GM19468 (cell line): ENCODE results near the gene GRIK5.

Experiments
- ATAC-seq: cut with Tn5 transposase; IDR thresholded peaks from one replicate; pipeline ENCODE4 v1.9.1; 2021; ENCODE audit warnings: mild to moderate bottlenecking, moderate library complexity, moderate number of reproducible peaks; ENCODE audit not compliant: unreplicated experiment; ENCODE audit errors: extremely low read depth

Gene GRIK5

GRCh38 chr19:42095814-42096230 is 25.8 kb upstream of the GRIK5 start:
- no peak for ATAC-seq

DNA sequence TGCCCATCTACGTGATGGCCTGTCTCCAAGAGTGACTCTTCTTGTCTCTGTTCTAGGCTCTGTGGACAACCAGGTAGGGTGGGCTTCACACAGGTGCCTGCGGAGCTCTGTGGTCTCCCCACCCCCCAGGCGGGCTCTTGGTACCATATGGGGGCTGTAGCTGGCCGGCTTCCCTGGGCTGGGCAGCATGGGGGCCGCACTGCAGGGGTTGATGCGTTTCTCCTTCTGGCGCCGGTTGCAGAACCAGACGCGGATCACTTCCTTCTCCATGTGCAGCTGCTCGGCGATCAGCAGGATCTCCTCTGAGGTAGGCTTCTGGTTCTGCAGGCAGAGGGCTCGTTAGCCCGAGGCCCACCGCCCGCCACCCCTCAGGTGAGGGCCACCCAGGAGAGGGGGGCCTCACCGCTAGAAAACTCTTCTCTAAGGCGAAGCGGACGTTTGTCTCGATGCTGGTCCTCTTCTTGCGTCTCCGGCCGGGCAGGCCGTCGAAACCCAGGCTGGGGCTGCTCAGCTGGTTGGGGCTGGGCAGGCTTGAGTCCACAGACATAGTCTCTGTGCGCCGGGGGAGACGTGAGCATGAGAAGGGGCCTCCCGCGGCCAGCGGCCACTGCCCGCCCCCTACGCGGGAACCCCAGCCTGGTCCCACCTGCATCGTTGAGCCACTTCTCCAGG is 25.3 kb upstream of the GRIK5 start:
- no peak for ATAC-seq

DNA sequence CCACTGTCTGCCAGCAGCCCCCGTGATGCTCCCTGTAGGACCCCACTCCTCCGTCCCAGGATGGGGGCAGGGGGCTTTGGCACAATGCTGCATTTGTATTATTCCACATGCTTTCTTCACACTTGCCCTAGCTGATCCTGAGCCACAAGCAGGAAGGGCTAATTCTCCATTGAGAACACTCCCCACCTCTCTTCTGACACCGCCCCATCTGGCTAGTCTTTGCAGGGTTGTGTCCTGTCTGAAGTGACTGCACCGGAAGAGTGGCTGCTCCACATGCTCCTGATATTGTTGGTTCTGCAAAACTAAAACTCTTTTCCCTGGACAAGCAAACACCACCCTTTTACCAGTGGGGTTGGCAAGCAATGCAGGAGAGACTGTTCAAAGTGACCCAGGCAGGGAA is 23.9 kb upstream of the GRIK5 start:
- no peak for ATAC-seq

DNA sequence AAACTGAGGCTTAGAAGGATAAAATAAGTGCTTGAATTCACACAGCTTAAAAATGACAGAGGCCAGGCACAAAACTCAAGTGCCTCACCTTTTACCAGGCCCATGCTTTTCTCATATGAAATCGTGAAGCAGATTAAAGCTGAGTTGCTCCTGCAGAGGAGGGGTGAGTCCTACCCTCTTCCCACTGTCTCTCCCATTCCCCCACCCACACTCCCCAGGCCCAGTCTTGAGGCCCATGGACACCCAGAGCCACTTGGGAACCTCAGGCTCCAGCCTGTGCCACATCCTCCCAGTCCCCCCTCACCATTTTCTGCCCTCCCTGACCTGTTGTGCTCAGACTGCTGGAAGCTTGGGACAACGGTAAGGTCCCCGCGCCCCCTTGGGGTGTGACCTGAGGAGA is 23.5 kb upstream of the GRIK5 start:
- no peak for ATAC-seq

GRCh38 chr19:42092350-42092749 is 22.3 kb upstream of the GRIK5 start:
- no peak for ATAC-seq

- no peak for ATAC-seq
Observed at GRCh38 chr19:42091742-42092141, 21.7 kb upstream of the GRIK5 start.

GRCh38 chr19:42091300-42091699 is 21.3 kb upstream of the GRIK5 start:
- no peak for ATAC-seq

GRCh38 chr19:42090672-42091071 is 20.7 kb upstream of the GRIK5 start:
- ATAC-seq, result no peak

GRCh38 chr19:42089772-42090171 is 19.8 kb upstream of the GRIK5 start:
- no peak for ATAC-seq

GRCh38 chr19:42089191-42089750 is 19.3 kb upstream of the GRIK5 start:
- no peak for ATAC-seq

- no peak for ATAC-seq
Observed at GRCh38 chr19:42088471-42089190, 18.6 kb upstream of the GRIK5 start.

DNA sequence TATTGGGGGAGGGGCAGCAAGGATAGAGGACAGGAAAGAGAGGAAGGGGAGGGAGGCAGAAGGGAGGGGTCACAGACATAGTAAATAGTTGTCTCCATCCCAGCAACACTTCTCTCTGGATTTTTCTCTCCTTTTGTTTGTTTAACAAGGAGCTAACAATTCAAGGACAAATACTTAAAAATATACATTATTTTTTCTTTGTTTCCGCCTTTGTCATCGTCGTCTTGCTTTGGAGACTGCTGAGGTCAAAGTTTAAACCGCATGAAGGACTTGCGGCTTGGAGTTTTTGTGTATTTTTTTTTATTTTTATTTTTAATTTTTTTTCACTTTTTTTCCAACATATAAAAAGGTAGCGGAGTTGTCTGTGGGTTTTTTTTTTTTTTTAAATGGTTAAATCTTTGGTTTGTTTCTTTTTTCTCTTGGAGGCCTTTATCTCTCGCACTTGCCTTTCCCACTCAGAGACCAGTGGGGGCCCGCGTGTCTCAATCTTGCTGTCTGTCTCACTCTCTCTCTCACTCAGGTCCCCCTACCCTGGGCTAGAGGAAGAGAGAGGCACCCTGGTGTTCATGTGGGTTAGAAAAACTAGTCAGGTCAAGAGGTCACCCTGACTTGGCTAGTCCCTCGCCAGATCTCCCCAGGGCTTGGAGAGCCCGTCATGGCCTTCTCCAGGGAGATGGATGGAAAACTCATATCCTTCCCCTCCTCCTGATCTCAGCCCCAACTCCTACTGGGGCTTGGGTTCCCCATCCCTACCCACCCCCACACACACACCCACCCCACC is 17.0 kb upstream of the GRIK5 start:
- no peak for ATAC-seq

DNA sequence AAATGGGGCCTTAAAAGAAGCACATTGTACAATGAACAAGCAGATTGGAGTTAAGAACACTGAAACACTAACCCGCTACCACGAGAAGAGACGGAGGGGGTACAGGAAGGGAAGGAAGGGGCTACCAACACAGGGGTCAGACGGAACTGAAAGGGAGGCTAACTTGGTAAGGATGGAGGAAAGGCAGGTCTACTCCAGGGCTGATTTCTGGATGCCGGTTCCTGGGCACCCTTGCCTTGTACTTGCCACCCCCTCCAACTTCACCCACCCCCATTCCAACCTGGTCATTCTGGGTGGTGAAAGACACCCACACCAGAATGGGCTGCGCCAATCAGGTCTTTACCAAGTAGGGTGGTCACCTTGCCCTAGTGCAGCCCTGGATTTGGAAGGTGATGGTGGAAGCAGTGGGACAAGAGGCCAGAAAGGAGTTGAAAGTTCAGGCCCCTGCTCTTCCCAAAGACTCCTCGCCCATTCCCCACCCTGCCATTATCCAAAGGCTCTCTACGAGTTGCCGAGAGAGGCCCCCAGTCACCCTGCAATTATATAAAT is 16.3 kb upstream of the GRIK5 start:
- no peak for ATAC-seq

GRCh38 chr19:42083537-42083936 is 13.5 kb upstream of the GRIK5 start:
- no peak for ATAC-seq

DNA sequence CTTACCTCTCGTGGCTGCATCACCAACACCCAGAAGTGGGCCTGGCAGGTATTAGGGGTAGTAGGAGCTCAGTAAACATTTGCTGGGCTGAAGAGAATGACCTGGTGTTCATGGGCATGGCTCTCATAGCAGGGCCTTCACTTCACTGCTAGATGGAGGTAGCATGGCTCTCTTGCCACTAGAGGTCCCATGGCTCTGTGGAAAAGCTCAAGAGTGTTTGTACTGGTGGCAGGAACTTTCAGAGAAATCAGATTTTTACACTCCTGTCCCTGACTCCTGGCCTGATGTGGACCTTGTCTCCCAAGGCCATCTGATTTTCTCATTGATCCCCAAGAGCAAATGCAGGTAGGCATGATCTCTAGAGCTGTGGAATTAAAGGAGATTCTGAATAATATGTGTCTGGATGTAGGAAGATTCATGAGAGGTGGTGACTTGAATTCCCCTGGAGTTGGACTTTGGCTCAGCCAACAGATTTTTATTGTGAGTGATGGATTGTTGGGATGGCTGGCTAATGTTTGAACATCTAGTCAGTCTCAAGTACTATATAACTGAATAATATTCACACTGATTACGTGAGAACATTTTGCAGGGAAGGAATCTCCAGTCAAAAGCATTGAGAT is 11.7 kb upstream of the GRIK5 start:
- ATAC-seq, result no peak

- ATAC-seq, result no peak
Observed at GRCh38 chr19:42080764-42081375, 10.9 kb upstream of the GRIK5 start.

GRCh38 chr19:42079886-42080763 is 10.1 kb upstream of the GRIK5 start:
- no peak for ATAC-seq

DNA sequence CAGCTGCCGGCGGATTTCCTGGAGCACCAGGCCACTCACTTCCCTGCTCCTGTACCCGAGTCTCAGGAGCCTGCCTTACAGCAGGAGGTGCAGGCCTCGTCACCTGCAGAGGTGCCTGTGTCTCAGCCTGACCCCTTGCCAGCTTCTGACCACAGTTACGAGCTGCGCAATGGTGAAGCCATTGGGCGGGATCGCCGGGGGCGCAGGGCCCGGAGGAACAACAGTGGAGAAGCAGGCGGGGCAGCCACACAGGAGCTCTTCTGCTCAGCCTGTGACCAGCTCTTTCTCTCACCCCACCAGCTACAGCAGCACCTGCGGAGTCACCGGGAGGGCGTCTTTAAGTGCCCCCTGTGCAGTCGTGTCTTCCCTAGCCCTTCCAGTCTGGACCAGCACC is 9.3 kb upstream of the GRIK5 start:
- no peak for ATAC-seq
